ENCODE measurements around the gene FSCN2.

GRCh38 chr17:81514489-81514738 lies 13.8 kb upstream of the FSCN2 start:
- TF ChIP-seq CTCF (IDR thresholded peaks at IDR 0.05) (no peak), POLR2A (IDR thresholded peaks at IDR 0.05) (no peak)

All from esophagus squamous epithelium (tissue), 4 donors.